ENCODE data around the gene METTL15. TPM values are rescaled to one million over a fixed set of nuclear protein-coding genes. Genes with fewer than 3 reads are reported as not detected.
"Not testable (repeated sequence)": the region's sequence is repeated elsewhere in the genome, so short reads cannot be mapped to it uniquely, and the experiment has no call there.

Gene METTL15
- total RNA-seq, 1 donor from 2014 or later, result 27.9 TPM

- no peak for DNase-seq (ENCODE audit: low spot score)
- Histone ChIP-seq H3K9me3 (ENCODE audit: low read depth) (no peaks in the 10 kb centered on the region), H3K4me3 (no peak overlapping the region), H3K4me1 (no peaks in the 10 kb centered on the region), H4K20me1 (ENCODE audit: low read depth) (no peaks in the 10 kb centered on the region), H3K36me3 (no peaks in the 10 kb centered on the region), H3K27ac (no peak overlapping the region), H3K79me2 (ENCODE audit: low read depth) (no peaks in the 10 kb centered on the region), H3F3A (ENCODE audit: low read depth) (no peaks in the 10 kb centered on the region), H2AFZ (replicated peaks) (no peak overlapping the region), H3K9ac (no peak overlapping the region), H3K27me3 (no peaks in the 10 kb centered on the region), H3K4me2 (no peak overlapping the region)
- Mint-ChIP-seq H3K4me1 (no peaks in the 10 kb centered on the region), H3K4me3 (no peak overlapping the region), H3K27ac (no peak overlapping the region), H3K27me3 (ENCODE audit: insufficient read depth, low read depth) (no peaks in the 10 kb centered on the region), H3K36me3 (peaks cover 8% of the 10 kb centered on the region), H3K9me3 (no peaks in the 10 kb centered on the region)
- TF ChIP-seq CTCF (IDR thresholded peaks at IDR 0.05), result no peak
- TF ChIP-seq EZH2 (IDR thresholded peaks at IDR 0.05), result no peak
- TF ChIP-seq EZH2phosphoT487 (IDR thresholded peaks at IDR 0.05), result no peak
Measured at GRCh38 chr11:28269586-28269985, 161.4 kb downstream of the METTL15 start.

- not testable (repeated sequence) for H3K4me2 ChIP-seq; H2AFZ ChIP-seq (replicated peaks); H3K36me3 ChIP-seq; H3K4me3 ChIP-seq; H3K9ac ChIP-seq; H3K27me3 ChIP-seq; H3F3A ChIP-seq (ENCODE audit: low read depth); H3K4me3 Mint-ChIP-seq; H3K27ac ChIP-seq; H3K79me2 ChIP-seq (ENCODE audit: low read depth); H3K4me1 Mint-ChIP-seq; H3K9me3 Mint-ChIP-seq; H3K36me3 Mint-ChIP-seq; H3K9me3 ChIP-seq (ENCODE audit: low read depth); H3K27me3 Mint-ChIP-seq (ENCODE audit: insufficient read depth, low read depth); DNase-seq (ENCODE audit: low spot score); H3K4me1 ChIP-seq; H3K27ac Mint-ChIP-seq; H4K20me1 ChIP-seq (ENCODE audit: low read depth)
Measured at GRCh38 chr11:28272247-28272646, 164.1 kb downstream of the METTL15 start.

- Mint-ChIP-seq H3K4me1 (no peaks in the 10 kb centered on the region), H3K4me3 (no peak overlapping the region), H3K27me3 (ENCODE audit: insufficient read depth, low read depth) (no peaks in the 10 kb centered on the region), H3K27ac (no peak overlapping the region), H3K9me3 (no peaks in the 10 kb centered on the region), H3K36me3 (no peaks in the 10 kb centered on the region)
- H3K36me3 ChIP-seq, result no peaks in the 10 kb centered on the region
- H3K9me3 ChIP-seq (ENCODE audit: low read depth), result no peaks in the 10 kb centered on the region
- no peak overlapping the region for H3K27ac ChIP-seq
- H3K4me1 ChIP-seq, result no peaks in the 10 kb centered on the region
- H4K20me1 ChIP-seq (ENCODE audit: low read depth), result no peaks in the 10 kb centered on the region
- no peak overlapping the region for H3K4me3 ChIP-seq
- DNase-seq (ENCODE audit: low spot score), result no peak
- no peak overlapping the region for H2AFZ ChIP-seq (replicated peaks)
- no peaks in the 10 kb centered on the region for H3K27me3 ChIP-seq
- no peaks in the 10 kb centered on the region for H3K79me2 ChIP-seq (ENCODE audit: low read depth)
- H3K9ac ChIP-seq, result no peak overlapping the region
- TF ChIP-seq EZH2 (IDR thresholded peaks at IDR 0.05) (no peak), EZH2phosphoT487 (IDR thresholded peaks at IDR 0.05) (no peak)
- no peaks in the 10 kb centered on the region for H3F3A ChIP-seq (ENCODE audit: low read depth)
- H3K4me2 ChIP-seq, result no peak overlapping the region
Measured at GRCh38 chr11:28274216-28274615, 166.0 kb downstream of the METTL15 start.

GRCh38 chr11:28284196-28284595 lies 176.0 kb downstream of the METTL15 start:
- H2AFZ ChIP-seq (replicated peaks), result no peak overlapping the region
- no peaks in the 10 kb centered on the region for H3K27me3 Mint-ChIP-seq (ENCODE audit: insufficient read depth, low read depth)
- no peaks in the 10 kb centered on the region for H3K36me3 ChIP-seq
- no peak overlapping the region for H3K27ac Mint-ChIP-seq
- no peak for DNase-seq (ENCODE audit: low spot score)
- no peaks in the 10 kb centered on the region for H3K4me1 Mint-ChIP-seq
- H3K27me3 ChIP-seq, result no peaks in the 10 kb centered on the region
- no peaks in the 10 kb centered on the region for H3K9me3 ChIP-seq (ENCODE audit: low read depth)
- H3K9ac ChIP-seq, result no peak overlapping the region
- no peak overlapping the region for H3K27ac ChIP-seq
- H3K4me3 ChIP-seq, result no peak overlapping the region
- H3K36me3 Mint-ChIP-seq, result no peaks in the 10 kb centered on the region
- H3F3A ChIP-seq (ENCODE audit: low read depth), result no peaks in the 10 kb centered on the region
- H3K9me3 Mint-ChIP-seq, result no peaks in the 10 kb centered on the region
- H3K4me1 ChIP-seq, result peaks cover 2% of the 10 kb centered on the region
- H3K4me2 ChIP-seq, result no peak overlapping the region
- no peak for TF ChIP-seq EZH2 (IDR thresholded peaks at IDR 0.05)
- no peak for TF ChIP-seq EZH2phosphoT487 (IDR thresholded peaks at IDR 0.05)
- TF ChIP-seq CTCF (IDR thresholded peaks at IDR 0.05), result no peak
- no peak overlapping the region for H3K4me3 Mint-ChIP-seq
- H3K79me2 ChIP-seq (ENCODE audit: low read depth), result no peaks in the 10 kb centered on the region
- no peaks in the 10 kb centered on the region for H4K20me1 ChIP-seq (ENCODE audit: low read depth)

Data from neural progenitor cell (in vitro differentiated cells).